ENCODE data around the gene TRMT44.
A peak's percentile ranks its signal among the peaks of the same experiment; 100 is the strongest.
"Not testable (repeated sequence)": the region's sequence is repeated elsewhere in the genome, so short reads cannot be mapped to it uniquely, and the experiment has no call there.

The TRMT44 gene

DNA sequence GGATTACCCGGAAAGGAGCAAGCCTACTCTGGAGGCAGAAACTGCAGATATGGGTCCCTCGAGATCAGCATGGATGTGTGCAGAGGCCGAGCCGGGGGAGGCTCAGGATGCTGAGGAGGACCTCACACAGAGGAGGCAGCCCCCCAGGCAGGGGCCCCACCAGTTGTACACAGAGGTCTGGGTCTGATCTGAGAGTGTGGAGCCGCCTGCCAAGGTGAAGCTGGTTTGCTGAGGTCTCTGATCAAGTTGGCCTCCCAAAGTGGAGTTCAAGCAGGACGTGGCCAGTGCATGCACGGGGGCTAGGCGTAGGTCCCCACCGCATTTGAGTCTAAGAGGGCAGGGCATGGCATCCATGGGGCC, 35.1 kb upstream of the TRMT44 start:
- DNase-seq (no peak), ATAC-seq (ENCODE audit: insufficient read depth, low read depth) (no peak)
- H3K9me3 ChIP-seq (ENCODE audit: insufficient read depth, low read length, severe bottlenecking), result no peaks in the 10 kb centered on the region
- H2AFZ ChIP-seq (ENCODE audit: low read depth, low read length), result no peak overlapping the region
- TF ChIP-seq EZH2 (IDR thresholded peaks at IDR 0.05; ENCODE audit: borderline replicate concordance, low read depth, low read length, severe bottlenecking), result no peak
- TF ChIP-seq, protein P1, sequence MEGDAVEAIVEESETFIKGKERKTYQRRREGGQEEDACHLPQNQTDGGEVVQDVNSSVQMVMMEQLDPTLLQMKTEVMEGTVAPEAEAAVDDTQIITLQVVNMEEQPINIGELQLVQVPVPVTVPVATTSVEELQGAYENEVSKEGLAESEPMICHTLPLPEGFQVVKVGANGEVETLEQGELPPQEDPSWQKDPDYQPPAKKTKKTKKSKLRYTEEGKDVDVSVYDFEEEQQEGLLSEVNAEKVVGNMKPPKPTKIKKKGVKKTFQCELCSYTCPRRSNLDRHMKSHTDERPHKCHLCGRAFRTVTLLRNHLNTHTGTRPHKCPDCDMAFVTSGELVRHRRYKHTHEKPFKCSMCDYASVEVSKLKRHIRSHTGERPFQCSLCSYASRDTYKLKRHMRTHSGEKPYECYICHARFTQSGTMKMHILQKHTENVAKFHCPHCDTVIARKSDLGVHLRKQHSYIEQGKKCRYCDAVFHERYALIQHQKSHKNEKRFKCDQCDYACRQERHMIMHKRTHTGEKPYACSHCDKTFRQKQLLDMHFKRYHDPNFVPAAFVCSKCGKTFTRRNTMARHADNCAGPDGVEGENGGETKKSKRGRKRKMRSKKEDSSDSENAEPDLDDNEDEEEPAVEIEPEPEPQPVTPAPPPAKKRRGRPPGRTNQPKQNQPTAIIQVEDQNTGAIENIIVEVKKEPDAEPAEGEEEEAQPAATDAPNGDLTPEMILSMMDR (IDR thresholded peaks at IDR 0.05; ENCODE audit: borderline replicate concordance, extremely low read depth, low read length, poor library complexity, severe bottlenecking), result no peak
- H4K20me1 ChIP-seq (ENCODE audit: insufficient read depth, low read length), result peaks cover 3% of the 10 kb centered on the region; the same call in 1 of the 2 replicates
- H3K36me3 ChIP-seq (ENCODE audit: insufficient read depth, low read length), result peaks cover 19% of the 10 kb centered on the region
- H3K4me3 ChIP-seq (ENCODE audit: low read depth in 1 of 2, low read length in 2 of 2), result no peak overlapping the region
- no peaks in the 10 kb centered on the region for H3K27me3 ChIP-seq (ENCODE audit: insufficient read depth, low read length, poor library complexity)
- no peak overlapping the region for H3K4me2 ChIP-seq (ENCODE audit: insufficient read depth, low read length)
- no peak overlapping the region for H3K9ac ChIP-seq (ENCODE audit: low read depth, low read length)
- no peak overlapping the region for H3K27ac ChIP-seq (ENCODE audit: low read length)
- H3K4me1 ChIP-seq (ENCODE audit: insufficient read depth, low read length), result no peaks in the 10 kb centered on the region
- no peaks in the 10 kb centered on the region for H3K79me2 ChIP-seq (ENCODE audit: insufficient read depth, low read length)

DNA sequence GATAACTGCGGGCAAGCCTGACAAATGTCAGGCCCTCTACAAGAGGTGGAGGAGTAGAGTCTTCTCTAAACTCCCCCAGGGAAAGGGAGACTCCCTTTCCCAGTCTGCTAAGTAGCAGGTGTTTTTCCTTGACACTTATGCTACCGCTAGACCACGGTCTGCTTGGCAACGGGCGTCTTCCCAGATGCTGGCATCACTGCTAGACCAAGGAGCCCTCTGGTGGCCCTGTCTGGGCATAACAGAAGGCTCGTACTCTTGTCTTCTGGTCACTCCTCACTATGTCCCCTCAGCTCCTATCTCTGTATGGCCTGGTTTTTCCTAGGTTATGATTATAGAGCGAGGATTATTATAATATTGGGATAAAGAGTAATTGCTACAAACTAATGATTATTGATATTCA, 33.7 kb upstream of the TRMT44 start:
- not testable (repeated sequence) for H4K20me1 ChIP-seq (ENCODE audit: insufficient read depth, low read length); H3K79me2 ChIP-seq (ENCODE audit: insufficient read depth, low read length); ATAC-seq (ENCODE audit: insufficient read depth, low read depth); H2AFZ ChIP-seq (ENCODE audit: low read depth, low read length); H3K9me3 ChIP-seq (ENCODE audit: insufficient read depth, low read length, severe bottlenecking); H3K4me1 ChIP-seq (ENCODE audit: insufficient read depth, low read length); H3K4me3 ChIP-seq (ENCODE audit: low read depth in 1 of 2, low read length in 2 of 2); H3K27ac ChIP-seq (ENCODE audit: low read length); H3K27me3 ChIP-seq (ENCODE audit: insufficient read depth, low read length, poor library complexity); H3K4me2 ChIP-seq (ENCODE audit: insufficient read depth, low read length); H3K9ac ChIP-seq (ENCODE audit: low read depth, low read length)
- TF ChIP-seq, protein P1 (IDR thresholded peaks at IDR 0.05; ENCODE audit: borderline replicate concordance, extremely low read depth, low read length, poor library complexity, severe bottlenecking), result peak; percentile 30
- peaks cover 19% of the 10 kb centered on the region for H3K36me3 ChIP-seq (ENCODE audit: insufficient read depth, low read length)
- peak; percentile 29 for DNase-seq

DNA sequence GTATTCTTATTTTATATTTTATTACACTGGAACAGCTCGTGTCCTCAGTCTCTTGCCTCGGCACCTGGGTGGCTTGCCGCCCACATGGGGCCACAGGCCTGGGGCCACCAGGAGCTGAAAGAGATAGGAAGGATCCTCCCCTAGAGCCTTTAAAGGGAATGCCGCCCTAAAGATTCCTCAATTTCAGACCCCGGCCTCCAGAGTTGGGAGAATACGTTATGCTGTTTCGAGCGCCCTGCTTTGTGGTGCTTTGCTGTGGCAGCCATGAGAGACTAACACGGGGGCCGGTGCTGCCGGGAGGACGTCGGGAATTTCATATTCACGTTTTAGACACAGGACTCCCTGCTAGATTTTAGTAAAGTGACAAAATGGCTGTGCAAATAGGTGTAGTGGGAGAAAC, 33.3 kb upstream of the TRMT44 start:
- no peak for ATAC-seq (ENCODE audit: insufficient read depth, low read depth)
- peaks cover 19% of the 10 kb centered on the region for H3K36me3 ChIP-seq (ENCODE audit: insufficient read depth, low read length)
- H4K20me1 ChIP-seq (ENCODE audit: insufficient read depth, low read length), result no peaks in the 10 kb centered on the region
- TF ChIP-seq, protein P1 (IDR thresholded peaks at IDR 0.05; ENCODE audit: borderline replicate concordance, extremely low read depth, low read length, poor library complexity, severe bottlenecking), result no peak
- TF ChIP-seq EZH2 (IDR thresholded peaks at IDR 0.05; ENCODE audit: borderline replicate concordance, low read depth, low read length, severe bottlenecking), result no peak
- no peak overlapping the region for H3K4me2 ChIP-seq (ENCODE audit: insufficient read depth, low read length)
- H3K27ac ChIP-seq (ENCODE audit: low read length), result no peak overlapping the region
- no peaks in the 10 kb centered on the region for H3K27me3 ChIP-seq (ENCODE audit: insufficient read depth, low read length, poor library complexity)
- no peak overlapping the region for H2AFZ ChIP-seq (ENCODE audit: low read depth, low read length)
- no peaks in the 10 kb centered on the region for H3K79me2 ChIP-seq (ENCODE audit: insufficient read depth, low read length)
- H3K9ac ChIP-seq (ENCODE audit: low read depth, low read length), result no peak overlapping the region
- no peak overlapping the region for H3K4me3 ChIP-seq (ENCODE audit: low read depth in 1 of 2, low read length in 2 of 2)
- no peak for DNase-seq
- no peaks in the 10 kb centered on the region for H3K4me1 ChIP-seq (ENCODE audit: insufficient read depth, low read length)
- H3K9me3 ChIP-seq (ENCODE audit: insufficient read depth, low read length, severe bottlenecking), result no peaks in the 10 kb centered on the region

DNA sequence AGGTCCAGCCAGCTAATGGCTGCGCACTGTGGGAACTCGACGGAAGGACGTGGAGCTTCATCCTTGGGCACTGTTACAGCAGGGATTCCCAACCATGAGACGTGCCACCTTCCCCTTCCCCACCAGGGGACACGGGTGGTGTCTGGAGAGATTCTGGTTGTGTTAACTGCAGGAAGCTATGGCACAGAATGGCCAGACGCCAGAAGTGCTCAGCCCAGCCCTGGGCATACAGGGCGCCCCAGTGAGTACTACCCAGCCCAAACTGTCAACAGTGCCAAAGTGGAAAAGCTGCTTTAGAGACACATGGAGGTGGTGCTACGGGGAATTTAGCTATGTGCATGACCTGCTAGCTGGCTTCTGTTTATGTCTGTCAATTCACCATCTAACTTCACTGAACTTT, 32.8 kb upstream of the TRMT44 start:
- Histone ChIP-seq H3K4me1 (ENCODE audit: insufficient read depth, low read length) (no peaks in the 10 kb centered on the region), H3K27me3 (ENCODE audit: insufficient read depth, low read length, poor library complexity) (no peaks in the 10 kb centered on the region), H3K9me3 (ENCODE audit: insufficient read depth, low read length, severe bottlenecking) (no peaks in the 10 kb centered on the region), H3K79me2 (ENCODE audit: insufficient read depth, low read length) (no peaks in the 10 kb centered on the region), H3K4me3 (ENCODE audit: low read depth in 1 of 2, low read length in 2 of 2) (no peak overlapping the region), H3K27ac (ENCODE audit: low read length) (no peak overlapping the region), H2AFZ (ENCODE audit: low read depth, low read length) (no peak overlapping the region), H3K36me3 (ENCODE audit: insufficient read depth, low read length) (peaks cover 16% of the 10 kb centered on the region), H3K9ac (ENCODE audit: low read depth, low read length) (no peak overlapping the region), H3K4me2 (ENCODE audit: insufficient read depth, low read length) (no peak overlapping the region), H4K20me1 (ENCODE audit: insufficient read depth, low read length) (0 out of 2 replicates have a peak, but pooled peaks cover 1% of the 10 kb centered on the region)
- TF ChIP-seq, protein P1 (IDR thresholded peaks at IDR 0.05; ENCODE audit: borderline replicate concordance, extremely low read depth, low read length, poor library complexity, severe bottlenecking), result no peak
- TF ChIP-seq EZH2 (IDR thresholded peaks at IDR 0.05; ENCODE audit: borderline replicate concordance, low read depth, low read length, severe bottlenecking), result no peak
- ATAC-seq (ENCODE audit: insufficient read depth, low read depth), result no peak
- DNase-seq, result no peak
